Fibroblast of skin of right quadriceps (primary cell): ENCODE data around the gene RTL3.
"Not testable (repeated sequence)": the region's sequence is repeated elsewhere in the genome, so short reads cannot be mapped to it uniquely, and the experiment has no call there.

ENCODE experiments used
- DNase-seq: peaks from one replicate; pipeline ENCODE4 v3.0.0-alpha.2; 2013

RTL3 gene, protein sequence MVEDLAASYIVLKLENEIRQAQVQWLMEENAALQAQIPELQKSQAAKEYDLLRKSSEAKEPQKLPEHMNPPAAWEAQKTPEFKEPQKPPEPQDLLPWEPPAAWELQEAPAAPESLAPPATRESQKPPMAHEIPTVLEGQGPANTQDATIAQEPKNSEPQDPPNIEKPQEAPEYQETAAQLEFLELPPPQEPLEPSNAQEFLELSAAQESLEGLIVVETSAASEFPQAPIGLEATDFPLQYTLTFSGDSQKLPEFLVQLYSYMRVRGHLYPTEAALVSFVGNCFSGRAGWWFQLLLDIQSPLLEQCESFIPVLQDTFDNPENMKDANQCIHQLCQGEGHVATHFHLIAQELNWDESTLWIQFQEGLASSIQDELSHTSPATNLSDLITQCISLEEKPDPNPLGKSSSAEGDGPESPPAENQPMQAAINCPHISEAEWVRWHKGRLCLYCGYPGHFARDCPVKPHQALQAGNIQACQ

DNA sequence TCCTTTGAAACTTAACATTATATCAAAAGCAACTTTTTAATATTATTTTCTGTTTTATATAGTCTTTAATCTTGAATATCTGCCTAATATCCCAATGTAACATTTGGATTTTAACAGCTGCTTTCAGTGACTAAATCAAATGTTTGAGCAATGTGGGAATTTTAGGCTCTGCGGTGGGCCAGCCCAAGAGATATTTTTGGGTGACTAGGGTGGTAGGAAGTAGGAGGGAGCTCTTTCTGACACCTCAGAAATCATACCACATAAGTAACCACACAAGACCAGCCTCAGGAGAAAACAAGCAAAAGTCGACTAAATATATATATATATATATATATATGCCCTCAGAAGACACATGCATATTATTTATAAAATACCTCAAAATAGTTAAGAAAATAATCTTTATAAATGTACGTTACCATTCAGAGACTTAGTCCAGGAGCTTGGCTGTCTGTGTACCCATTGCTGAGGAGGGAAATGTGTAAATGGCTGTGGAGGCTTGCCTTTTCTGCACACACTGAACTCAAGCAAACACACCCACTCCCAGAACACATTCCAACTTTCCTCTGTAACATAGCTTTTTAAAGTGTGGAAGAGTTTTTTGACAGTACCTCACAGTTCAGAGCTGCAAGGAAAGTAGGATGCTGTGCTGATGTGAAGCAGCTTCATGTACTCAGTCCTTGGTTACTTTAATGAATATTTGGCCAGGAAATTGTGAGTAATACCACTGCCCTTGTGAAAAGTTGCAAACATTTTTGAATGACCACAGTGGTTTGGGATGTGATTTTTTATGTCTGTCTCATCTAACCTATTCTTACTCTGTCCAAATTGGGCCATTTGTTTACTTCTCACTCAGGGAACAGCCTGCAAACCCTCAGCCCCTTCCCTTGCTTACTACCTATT, at the start of gene RTL3:
Gene RTL3 (minus strand): TSS at position 484 of the 900 bp plus-strand sequence. CDS start 908 bp downstream, outside the sequence.
- DNase-seq, result peak; percentile 86

DNA sequence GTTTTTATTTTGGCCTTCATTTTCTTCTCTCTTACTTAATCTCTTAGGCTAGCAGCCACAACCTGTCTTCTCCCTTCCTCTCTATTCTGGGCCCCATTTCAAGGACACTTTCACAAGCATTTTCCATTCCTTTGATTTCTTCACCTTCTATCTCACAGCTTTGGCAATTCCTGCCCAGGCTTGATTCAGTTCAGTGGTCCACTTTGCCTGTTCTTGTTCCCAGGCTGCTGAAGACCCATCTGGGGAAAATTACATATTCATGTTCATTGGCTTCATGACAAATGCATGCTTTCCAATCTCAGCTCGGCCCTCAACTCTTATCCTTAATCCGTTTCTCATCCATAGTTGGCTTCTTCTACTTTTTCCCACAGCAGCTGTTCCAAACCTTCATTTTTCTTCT, 49.7 kb upstream of the RTL3 start:
- peak; percentile 14 for DNase-seq

DNA sequence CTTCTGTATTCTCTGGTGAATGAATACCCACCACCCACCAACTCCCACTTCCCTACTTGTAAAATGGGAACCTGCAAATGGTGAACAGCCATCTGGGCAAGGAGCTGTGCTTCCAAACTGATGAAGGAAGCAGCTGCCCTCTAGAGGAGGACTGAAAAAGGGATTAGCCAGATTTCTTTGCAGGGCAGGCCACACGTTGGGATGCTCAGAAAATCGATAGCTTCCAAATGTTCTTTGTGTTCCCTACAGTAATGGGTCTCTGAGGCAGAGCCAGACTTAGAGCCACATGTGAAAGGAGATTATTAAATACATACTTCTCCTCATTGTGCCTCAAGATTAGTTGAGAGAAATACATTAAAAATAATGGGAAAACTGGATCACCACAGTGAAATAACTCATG, 49.1 kb upstream of the RTL3 start:
- peak; percentile 31 for DNase-seq

DNA sequence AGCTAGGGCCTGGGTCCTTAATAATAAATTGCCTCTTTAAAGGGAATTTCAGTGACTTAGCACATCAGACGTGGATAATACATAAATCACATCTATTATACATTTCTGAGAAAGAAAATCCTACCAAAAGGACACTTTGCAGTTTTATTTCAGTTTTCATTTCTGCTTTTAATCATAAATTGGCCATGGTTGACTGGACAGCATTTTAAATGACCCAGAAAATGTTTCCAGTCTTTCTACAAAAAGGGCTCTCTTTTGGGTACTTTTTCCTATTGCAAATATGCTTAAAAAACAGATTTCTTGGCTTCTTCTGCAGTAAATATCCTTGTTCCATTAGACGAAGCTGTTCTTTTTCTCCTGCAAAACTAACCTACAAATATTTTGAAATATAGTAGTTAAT, 46.9 kb upstream of the RTL3 start:
- no peak for DNase-seq

DNA sequence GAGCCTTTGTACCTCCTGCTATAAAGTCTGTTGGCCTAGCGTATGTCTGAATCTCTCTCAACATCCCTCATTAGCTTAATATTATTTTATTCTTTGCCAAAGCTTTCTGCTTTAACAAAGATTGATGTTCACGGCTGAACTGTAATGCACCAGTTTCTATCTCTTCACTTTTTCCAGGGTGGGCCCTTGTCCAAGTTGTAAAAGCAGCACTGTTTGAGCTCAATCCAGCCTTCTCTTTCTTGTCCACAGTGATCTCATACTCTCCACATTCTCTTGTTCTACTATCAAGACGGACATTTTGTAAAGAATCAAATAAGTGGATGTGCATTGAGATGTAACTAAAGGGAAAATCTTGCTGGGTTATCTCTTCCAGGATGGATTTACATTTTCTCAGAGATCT, 34.4 kb upstream of the RTL3 start:
- DNase-seq, result no peak

DNA sequence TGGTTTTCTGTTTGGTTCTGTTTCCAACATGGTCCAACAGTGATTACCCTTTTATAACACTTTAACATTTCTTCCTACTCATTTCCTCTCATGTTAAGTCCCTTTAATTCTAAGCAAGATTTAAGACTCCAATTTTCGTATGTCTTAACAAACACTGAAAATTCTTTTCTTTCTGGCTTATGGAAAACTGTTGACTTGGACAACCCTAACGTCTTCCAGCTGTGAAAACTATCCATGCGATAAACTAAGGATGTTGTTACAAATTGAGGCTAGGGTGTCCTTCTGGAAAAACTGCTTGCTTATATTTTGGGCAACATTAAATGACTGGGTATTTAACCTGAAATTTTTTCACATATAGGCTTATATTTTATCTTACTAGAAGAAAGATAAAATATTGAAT, 33.9 kb upstream of the RTL3 start:
- no peak for DNase-seq

DNA sequence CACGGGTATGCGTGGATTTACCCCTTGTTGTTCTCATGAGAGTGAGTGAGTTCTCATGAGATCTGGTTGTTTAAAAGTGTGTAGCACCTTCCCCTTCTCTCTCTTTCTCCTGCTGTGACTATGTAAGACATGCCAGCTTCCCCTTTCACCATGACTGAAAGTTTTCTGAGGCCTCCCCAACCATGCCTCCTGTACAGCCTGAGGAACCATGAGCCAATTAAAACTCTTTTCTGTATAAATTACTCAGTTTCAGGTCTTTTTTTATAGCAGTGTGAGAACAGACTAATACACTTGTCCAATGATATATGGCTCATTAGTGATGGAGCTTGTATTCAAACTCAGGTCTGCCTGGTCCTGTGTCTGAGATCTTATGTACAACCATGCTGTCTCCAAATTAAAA, 28.5 kb upstream of the RTL3 start:
- no peak for DNase-seq

DNA sequence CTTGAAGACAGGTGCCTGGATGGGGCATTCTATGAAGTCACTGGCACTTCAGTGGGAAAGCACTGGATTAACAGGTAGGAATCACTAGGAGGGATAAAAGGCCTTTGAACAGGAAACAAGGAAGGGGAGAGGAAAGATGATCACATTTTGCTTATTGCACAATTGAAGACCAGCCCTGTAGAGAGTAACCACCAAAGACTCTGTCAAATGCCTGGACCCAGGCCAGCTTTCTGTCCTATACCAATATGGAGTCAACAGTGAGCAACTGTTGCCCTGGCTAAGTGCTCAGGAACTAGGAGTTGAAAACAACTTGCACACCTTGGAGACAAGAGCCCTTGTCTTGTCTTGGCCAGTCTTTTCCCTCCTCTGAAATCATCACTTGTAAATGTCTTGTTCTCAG, 14.1 kb upstream of the RTL3 start:
- no peak for DNase-seq

DNA sequence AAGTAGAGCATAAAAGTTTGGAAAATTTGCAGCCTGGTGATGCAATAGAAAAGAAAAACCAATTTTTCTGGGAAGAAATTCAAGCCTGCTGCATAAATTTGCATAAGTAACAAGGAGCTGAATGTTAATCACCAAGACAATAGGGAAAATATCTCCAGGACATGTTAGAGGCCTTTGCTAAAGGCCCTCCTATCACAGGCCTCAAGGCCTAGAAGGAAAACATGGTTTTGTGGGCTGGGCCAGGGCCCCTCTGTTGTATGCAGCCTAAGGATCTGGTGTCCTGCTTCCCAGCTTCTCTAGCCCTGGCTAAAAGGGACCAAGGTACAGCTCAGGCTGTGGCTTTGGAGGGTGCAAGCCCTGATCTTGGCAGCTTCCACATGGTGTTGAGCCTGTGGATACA, 6.2 kb upstream of the RTL3 start:
- no peak for DNase-seq

DNA sequence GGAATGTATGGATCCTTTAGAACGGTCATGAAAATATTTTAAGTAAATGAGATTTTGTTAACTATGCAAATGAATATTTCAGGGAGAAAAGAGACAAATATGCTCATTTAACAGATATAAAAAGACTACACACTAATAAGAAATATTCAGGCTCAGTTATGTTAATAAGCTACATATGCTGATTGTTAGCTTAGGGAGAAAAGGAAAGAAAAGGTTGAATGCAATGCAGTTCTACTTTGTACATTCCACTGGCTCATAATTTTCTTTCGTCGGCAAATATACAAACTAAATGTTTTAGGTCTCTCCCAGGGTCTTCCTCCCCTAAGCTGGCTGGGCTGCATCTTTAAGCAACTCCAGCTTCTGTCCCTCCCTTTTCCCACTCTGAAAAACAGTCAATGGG, 2.7 kb upstream of the RTL3 start:
- DNase-seq, result peak; percentile 15

DNA sequence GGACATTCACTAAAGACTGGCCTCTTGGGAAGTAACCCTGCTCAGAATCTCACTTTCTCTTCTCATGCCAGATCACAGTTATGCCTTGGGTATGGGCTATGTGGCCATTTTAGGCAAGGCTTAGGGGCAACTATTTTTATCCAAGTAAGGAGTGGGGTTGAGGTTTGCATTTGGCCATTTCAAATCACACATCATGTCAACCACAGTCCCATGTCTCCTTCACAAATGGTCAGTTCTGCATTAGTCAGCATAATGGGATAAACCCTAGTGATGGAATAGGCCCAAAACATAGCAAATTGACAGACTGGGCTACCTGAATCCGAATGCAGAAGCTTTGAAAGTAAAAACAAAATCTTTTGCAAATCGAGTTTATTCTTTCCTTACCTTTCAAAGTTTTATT, 827 bp upstream of the RTL3 start:
- no peak for DNase-seq

DNA sequence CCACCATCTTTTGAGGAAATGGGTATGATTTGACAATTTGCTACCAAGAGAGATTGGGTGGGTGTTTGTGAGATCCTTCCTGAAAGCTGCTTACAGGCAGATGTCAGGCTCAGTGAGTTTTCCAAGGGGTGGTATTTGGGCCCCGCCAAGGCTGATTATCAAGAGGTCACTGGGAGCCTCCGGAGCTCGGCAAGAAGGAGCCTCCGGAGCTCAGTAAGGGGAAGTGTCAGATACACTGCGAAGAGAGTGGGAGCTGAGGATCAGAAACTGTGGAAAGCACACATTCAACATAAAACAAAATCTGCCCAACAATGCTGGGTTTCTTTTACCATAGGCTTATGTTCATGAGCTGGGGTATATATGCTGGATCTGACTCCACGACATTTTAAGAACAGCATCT, 714 bp downstream of the RTL3 start:
- DNase-seq, result no peak

DNA sequence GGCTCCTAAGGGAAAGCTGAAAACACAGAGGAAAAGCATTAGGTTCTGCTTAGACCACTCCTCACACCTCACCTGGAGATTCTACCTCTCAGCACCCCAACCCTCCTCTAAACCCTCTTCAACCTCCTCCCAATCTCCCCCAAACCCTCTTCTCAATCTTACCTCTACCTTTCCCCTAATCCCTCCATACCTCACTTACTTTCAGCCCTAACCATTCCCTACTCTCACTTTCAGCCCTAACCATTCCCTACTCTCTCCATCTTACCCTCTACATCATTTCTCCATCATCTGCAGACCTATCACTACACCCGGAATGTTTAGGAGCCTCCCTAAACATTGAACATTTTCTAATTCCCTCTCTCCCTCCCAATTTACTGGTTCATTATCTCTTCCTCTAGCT, 3.5 kb downstream of the RTL3 start:
- no peak for DNase-seq

DNA sequence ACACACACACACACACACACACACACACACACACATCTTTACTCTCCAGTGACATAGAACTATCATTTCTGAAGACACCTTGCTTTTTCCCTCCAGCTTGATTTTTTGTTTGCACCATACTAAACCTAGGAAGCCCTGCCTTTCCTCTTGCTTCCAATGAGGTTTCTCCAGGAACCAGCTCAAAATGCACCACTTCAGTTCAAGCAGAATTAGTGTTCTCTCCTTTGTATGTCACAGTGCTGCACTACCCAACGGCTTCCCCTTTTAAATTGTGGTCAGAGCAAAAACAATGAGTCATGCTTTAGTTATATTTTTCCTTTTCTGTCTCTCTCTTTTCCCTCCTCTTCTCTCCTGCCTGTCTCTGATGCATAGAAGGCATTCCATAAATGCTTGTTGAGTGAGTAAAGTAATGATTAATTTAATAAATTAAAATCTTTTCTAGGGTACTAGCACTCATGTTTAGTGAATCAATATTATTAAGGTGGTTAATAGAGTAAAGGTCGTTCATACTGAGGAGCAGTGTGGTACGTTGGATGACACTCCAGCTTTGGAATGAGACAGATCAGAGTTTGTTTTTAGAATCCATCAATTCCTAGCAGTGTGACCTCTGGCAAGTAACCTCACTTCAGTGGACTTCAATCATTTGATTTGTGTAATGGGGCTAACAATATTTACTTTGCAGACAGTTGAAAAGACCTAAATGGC, 5.9 kb downstream of the RTL3 start:
- peak; percentile 89 for DNase-seq

DNA sequence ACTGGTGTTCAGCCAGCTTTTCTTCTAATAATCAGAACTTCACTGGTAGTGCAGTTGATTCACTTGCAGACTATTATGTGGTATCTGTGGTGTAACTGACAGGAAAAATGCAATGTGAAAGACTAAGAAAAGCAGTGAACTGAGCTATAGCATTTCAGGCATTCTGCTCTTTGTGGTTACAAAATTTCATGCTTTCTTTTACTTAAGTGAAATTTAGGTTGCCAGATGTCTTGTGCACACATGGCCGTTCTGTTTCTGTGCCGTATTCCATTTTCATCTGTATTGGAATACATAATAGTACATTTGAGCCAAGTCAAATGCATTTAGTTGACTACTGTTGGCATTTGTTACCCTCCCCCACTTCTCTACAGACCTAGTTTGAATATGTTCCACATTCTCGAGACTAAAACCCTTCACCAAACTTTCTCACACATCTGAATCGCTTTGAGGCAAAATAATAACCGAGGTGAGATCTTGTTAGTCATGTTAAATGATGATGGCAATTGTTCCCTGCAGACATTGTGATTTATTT, 8.2 kb downstream of the RTL3 start:
- DNase-seq, result peak; percentile 83

DNA sequence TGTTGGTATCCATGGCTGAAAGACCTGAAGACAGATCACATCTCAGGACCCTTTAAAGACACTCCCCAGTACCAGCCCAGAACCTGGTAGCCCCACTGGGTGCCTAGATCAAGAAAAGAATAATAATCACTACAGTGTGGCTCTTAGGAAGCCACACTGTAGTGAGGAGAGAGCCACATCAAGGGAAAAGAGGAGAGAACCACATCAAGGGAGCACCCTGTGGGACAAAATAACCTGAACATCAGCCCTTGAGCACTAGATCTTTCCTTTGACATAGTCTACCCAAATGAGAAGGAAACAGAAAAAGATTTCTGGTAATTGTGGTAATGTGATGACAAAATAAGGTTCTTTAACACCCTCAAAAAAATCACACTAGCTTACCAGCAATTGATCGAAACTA, 15.3 kb downstream of the RTL3 start:
- DNase-seq, result no peak

DNA sequence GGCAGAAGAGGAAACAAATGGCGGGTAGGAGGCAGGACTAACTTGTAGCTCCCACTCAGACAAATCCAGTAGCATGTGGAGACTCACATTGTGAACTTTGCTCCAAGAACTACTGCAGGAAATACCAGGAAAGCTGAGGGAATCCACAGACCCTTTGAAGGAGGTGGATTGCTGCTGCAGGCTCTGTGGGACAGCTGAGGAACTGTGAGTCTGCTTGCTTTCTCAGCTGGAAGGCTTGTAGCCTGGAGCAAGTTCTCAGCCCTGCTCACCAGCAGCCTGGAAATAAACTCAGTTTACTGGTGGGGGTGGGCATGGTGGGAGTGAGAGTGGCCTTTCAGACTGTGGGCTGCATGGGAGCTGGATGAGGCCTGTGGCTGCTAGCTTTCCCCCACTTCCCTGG, 16.0 kb downstream of the RTL3 start:
- DNase-seq, result peak; percentile 53

DNA sequence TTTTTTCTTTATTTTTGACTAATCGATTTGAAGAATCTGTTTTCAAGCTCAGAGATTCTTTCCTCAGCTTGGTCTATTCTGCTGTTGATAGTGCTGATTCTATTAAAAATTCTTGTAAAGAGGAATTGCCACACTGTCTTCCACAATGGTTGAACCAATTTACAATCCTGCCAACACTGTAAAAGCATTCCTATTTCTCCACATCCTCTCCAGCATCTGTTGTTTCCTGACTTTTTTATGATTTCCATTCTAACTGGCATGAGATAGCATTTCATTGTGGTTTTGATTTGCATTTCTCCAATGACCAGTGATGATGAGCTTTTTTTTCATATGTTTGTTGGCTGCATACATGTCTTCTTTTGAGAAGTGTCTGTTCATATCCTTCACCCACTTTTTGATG, 23.0 kb downstream of the RTL3 start:
- not testable (repeated sequence) for DNase-seq

DNA sequence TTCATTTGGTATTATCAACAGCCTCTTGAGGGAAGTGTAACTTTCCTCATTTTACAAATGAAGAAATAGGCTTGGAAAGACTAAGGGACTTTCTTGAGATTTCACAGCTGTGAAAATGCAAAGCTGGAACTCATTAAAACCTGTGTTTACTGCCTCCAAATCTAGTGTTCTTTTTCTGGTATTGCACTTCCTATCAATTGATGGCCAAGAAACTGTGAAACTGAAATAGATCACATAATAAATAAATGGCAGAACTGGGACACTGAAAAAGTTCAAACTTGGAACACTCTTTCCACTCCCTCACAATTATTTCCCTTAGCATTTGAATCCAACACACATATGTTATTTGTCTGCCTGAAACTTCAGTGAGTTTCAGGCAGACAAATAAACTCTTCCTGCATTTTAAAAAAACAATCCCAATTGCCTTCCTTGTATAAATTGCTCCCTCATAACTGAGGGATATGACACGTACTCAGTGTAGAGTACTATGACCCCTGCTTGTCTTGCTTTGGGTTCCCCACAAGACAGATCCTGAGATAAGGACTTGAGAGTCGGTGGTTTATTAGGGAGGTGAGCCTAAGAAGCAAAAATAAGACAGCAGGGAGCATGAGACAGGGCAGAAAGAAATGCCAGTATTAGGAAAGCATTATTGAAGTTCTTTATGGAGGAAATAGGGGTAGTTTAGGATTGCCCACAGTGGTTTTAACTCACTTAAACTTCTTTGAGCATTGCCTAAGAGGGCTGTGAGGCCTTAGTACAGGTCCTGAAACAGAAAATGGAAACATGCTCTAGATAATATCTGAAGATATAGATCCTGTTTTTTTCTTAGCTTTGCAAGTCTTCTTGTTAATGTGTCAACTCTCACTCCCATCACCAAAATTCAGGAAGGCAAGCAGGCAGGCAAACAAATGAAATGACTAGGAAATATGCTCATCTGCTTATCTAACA, 33.9 kb downstream of the RTL3 start:
- DNase-seq, result no peak

DNA sequence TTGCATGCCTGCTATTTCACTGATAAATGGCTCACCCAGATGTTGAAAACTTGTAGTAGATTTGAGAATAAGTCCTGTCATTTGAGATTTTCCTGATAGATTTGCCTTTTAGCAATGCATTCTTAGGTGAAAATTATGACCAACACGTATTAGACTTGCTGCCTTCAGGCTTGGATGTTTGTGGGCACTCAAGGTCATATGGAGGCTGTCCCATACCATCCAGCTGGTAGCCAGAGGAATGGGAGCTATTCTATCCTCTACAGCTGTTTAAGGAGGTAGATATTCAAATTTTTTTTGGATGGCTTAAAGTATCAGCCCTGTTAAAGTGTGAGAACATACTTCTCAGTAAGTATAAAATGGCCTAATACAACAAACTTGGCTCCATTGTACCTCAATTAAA, 34.7 kb downstream of the RTL3 start:
- no peak for DNase-seq

DNA sequence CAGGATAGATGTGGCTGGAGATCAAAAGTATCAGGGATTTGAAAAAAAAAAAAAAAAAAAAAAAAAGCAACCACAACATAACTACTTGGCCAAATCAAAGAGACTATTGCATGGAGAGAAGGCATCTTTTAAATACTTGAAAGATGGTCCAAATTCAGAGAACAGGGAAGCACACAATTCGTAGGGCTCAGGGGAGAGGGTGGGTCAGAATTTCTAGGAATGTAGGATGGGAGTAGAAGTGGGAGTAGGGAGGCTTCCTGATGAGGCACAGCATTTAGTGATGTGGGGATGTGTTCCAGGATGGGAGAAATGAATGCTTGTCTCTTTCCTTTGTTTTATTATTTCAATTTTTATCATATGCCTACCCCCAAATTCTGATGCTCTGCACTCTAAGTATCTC, 36.3 kb downstream of the RTL3 start:
- no peak for DNase-seq

DNA sequence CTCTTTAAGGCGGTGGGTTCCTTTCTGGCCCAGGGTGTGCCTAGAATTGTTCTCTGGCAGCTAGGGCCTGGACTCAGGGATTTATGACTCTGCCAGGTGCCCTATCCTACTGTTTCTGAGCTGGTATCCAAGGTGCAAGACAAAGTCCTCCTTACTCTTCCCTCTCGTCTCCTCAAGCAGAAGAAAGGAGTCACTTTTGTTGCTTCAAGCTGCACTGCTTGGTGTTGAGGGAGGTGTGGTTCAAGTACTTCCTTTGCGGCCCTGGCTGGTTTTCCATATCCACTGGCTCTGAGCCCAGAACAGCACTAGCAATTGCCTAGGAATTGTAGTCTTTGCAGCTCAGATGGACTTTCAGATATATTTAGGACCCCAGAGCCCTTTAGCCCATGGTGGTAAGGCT, 39.3 kb downstream of the RTL3 start:
- DNase-seq, result peak; percentile 10
